HL-60 (cell line): ENCODE results near the gene GTF2I.
"Not testable (repeated sequence)": the region's sequence is repeated elsewhere in the genome, so short reads cannot be mapped to it uniquely, and the experiment has no call there.

Source experiments
- POLR2AphosphoS5 ChIP-seq: IDR thresholded peaks from 2 replicates; pipeline ENCODE4 v1.6.1; 2012; ENCODE audit warnings: low read depth
- REST ChIP-seq: IDR thresholded peaks from 2 replicates; pipeline ENCODE4 v1.6.1; 2012; ENCODE audit warnings: low read depth; ENCODE audit not compliant: insufficient replicate concordance
- TF ChIP-seq, protein P1 (sequence below): IDR thresholded peaks from one replicate; pipeline ENCODE4 v1.5.1; 2011; ENCODE audit warnings: low read length, control low read depth, inconsistent platforms; ENCODE audit not compliant: insufficient read depth

DNA sequence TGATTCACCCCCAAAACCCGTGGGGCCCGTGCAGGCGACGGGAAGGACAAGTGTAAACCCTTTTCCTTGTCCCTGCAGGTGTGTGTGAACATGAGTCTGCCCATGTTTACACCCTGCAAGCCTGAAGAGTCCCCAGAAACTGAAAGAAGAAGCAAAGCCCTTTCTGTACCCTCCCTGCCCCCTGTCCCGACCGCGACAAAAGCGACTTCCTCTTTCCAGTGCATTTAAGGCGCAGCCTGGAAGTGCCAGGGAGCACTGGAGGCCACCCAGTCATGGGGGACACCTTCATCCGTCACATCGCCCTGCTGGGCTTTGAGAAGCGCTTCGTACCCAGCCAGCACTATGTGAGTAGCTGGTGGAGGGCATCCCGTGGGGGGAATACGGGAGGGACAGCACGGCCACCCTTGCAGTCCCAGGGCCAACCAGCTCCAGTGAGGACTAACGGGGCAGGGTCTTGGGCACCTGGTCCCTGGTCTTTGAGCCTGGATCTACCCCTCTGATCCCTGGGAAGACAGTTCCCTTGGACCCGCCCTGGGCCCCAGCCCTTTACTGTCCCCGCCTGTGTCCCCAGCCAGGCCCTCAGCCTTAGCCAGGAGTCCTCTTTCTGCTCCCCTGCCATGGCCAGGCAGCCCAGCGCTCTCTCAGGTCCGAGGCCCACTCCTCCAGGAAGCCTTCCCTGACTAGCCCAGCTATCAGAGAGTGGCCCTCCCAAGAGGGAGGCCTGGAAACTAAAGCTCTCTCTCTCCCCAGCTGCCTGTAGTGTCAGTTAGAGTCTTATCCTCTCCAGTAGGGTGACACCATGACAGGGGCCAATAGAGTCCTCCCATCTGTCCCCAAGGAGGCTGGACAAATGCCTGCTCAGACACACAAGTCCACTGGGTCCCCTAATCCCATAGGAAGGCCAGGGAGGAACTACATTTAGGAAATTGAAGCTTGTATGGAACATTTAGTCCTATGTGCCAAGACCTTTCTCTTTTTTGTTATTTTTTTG, 116.5 kb downstream of the GTF2I start, which contains the start of gene NCF1:
- TF ChIP-seq, protein P1, sequence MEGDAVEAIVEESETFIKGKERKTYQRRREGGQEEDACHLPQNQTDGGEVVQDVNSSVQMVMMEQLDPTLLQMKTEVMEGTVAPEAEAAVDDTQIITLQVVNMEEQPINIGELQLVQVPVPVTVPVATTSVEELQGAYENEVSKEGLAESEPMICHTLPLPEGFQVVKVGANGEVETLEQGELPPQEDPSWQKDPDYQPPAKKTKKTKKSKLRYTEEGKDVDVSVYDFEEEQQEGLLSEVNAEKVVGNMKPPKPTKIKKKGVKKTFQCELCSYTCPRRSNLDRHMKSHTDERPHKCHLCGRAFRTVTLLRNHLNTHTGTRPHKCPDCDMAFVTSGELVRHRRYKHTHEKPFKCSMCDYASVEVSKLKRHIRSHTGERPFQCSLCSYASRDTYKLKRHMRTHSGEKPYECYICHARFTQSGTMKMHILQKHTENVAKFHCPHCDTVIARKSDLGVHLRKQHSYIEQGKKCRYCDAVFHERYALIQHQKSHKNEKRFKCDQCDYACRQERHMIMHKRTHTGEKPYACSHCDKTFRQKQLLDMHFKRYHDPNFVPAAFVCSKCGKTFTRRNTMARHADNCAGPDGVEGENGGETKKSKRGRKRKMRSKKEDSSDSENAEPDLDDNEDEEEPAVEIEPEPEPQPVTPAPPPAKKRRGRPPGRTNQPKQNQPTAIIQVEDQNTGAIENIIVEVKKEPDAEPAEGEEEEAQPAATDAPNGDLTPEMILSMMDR: not testable (repeated sequence)
- not testable (repeated sequence) for TF ChIP-seq REST, POLR2AphosphoS5
